Peyer's patch (tissue), 4 donors: ENCODE data around the gene CDHR2.

Experiments used
- POLR2A ChIP-seq, 2 donors: fragments of 450-650 bp; IDR thresholded peaks; one replicate each; pipeline ENCODE4 v1.5.1; 2017; ENCODE audit warnings: antibody characterized with exemption in 2 of 2, mild to moderate bottlenecking in 2 of 2, moderate library complexity in 2 of 2
- TF ChIP-seq, protein P1 (sequence below), 6 experiments: fragments of 450-650 bp in 4 of 6; fragments of 200-600 bp in 2 of 6; sonication (generic) in 1 of 6; IDR thresholded peaks; one replicate each; pipeline ENCODE4 v1.5.1; 2017 to 2019; ENCODE audit warnings: antibody characterized with exemption in 6 of 6, mild to moderate bottlenecking in 3 of 6, moderate library complexity in 1 of 6

DNA sequence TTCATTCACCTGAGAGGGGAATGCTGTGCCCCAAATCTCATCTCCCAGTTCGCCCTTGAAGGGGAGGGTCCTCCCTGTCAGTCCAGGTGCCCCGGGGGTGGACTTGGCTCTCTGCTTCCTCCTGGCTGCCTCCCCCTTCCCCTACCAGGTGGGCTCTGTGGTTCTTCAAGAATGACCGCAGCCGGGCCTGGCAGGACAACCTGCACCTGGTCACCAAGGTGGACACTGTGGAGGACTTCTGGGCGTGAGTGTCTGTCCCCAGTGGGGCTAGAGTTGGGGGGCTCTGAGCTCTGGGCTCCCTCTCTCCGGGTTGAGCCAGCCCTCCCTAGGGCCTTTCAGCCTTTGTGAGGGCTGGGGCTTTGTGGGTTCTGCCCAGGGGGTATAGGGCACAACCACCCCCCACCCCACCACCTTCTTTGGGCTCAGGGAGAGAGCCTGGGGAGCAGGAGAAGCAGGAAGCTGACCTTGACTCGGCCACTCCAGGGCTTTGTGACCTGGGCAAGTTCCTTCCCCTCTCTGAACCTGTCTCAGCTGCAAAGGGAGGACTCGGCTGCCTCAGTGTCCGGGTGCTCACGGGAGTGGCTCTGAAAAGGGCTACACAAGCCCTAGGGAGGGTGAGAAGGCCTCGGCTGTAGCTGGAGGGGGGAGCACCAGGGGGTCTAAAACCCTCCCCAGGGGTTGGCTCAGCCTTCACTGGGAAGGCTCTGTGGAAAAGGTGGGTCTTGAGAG lies 94.5 kb downstream of the CDHR2 start:
- TF ChIP-seq, protein P1, sequence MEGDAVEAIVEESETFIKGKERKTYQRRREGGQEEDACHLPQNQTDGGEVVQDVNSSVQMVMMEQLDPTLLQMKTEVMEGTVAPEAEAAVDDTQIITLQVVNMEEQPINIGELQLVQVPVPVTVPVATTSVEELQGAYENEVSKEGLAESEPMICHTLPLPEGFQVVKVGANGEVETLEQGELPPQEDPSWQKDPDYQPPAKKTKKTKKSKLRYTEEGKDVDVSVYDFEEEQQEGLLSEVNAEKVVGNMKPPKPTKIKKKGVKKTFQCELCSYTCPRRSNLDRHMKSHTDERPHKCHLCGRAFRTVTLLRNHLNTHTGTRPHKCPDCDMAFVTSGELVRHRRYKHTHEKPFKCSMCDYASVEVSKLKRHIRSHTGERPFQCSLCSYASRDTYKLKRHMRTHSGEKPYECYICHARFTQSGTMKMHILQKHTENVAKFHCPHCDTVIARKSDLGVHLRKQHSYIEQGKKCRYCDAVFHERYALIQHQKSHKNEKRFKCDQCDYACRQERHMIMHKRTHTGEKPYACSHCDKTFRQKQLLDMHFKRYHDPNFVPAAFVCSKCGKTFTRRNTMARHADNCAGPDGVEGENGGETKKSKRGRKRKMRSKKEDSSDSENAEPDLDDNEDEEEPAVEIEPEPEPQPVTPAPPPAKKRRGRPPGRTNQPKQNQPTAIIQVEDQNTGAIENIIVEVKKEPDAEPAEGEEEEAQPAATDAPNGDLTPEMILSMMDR (IDR thresholded peaks at IDR 0.05), result no peak
- no peak for TF ChIP-seq POLR2A (IDR thresholded peaks at IDR 0.05)
